ENCODE data around the gene SFT2D3. TPM values are rescaled to one million over a fixed set of nuclear protein-coding genes. Genes with fewer than 3 reads are reported as not detected.

The SFT2D3 gene
- polyA plus RNA-seq, 1 donor from 2014 or later, result not detected

Other genes with a start within 250 kb of the SFT2D3 start
- gene IWS1, start 175.0 kb upstream of the SFT2D3 start, polyA plus RNA-seq, result 30.0 TPM
- 1.1 TPM for gene MYO7B, start 165.8 kb upstream of the SFT2D3 start, polyA plus RNA-seq
- gene GPR17, start 55.3 kb upstream of the SFT2D3 start, polyA plus RNA-seq, result not detected
- 35.1 TPM for gene LIMS2, start 26.0 kb upstream of the SFT2D3 start, polyA plus RNA-seq
- 39.5 TPM for gene WDR33, start 109.7 kb downstream of the SFT2D3 start, polyA plus RNA-seq
- gene POLR2D, start 156.7 kb downstream of the SFT2D3 start, polyA plus RNA-seq, result 42.7 TPM
- gene AMMECR1L, start 184.5 kb downstream of the SFT2D3 start, polyA plus RNA-seq, result 6.7 TPM